HFFc6 (cell line): Measurements from ENCODE around the gene LRP10. TPM values are rescaled to one million over a fixed set of nuclear protein-coding genes. Genes with fewer than 3 reads are reported as not detected.

Experiments used
- DNase-seq: peaks from one replicate; pipeline ENCODE4 v3.0.0-alpha.2; 2018
- H3K27ac Mint-ChIP-seq: 2 replicates; pipeline ENCODE4 v1.8.0; 2020; ENCODE audit warnings: mild to moderate bottlenecking, mixed read lengths
- H3K27me3 Mint-ChIP-seq: 2 replicates; pipeline ENCODE4 v1.8.0; 2021; ENCODE audit warnings: mild to moderate bottlenecking, moderate library complexity, mixed read lengths; ENCODE audit not compliant: insufficient read depth
- H3K36me3 Mint-ChIP-seq: 2 replicates; pipeline ENCODE4 v1.8.0; 2021; ENCODE audit warnings: low read depth, mixed read lengths
- H3K4me1 Mint-ChIP-seq: 2 replicates; pipeline ENCODE4 v1.8.0; 2020; ENCODE audit warnings: low read depth, mixed read lengths
- H3K4me3 Mint-ChIP-seq: 2 replicates; pipeline ENCODE4 v1.8.0; 2020; ENCODE audit warnings: mild to moderate bottlenecking, moderate library complexity, mixed read lengths
- H3K9me3 Mint-ChIP-seq: 2 replicates; pipeline ENCODE4 v1.8.0; 2020; ENCODE audit warnings: mild to moderate bottlenecking, mixed read lengths
- CTCF ChIP-seq: fragments of 200-600 bp; sonication (generic); IDR thresholded peaks from 2 replicates; pipeline ENCODE4 v1.5.0; 2021; ENCODE audit warnings: antibody characterized with exemption, mild to moderate bottlenecking
- total RNA-seq, 6 experiments: library from RNA; stranded (reverse); fragmentation: NEBNext Ultra II Directional; extraction: Animal tissue kit (Norgen Biotek cat#: 25700); gene quantifications; 2 replicates in 1 of 6; 3 replicates in 5 of 6; pipeline ENCODE4 v1.2.3, GENCODE V29; 2021

Gene LRP10
- total RNA-seq, 6 experiments from 2014 or later, result 168 to 226 (median 186) TPM

GRCh38 chr14:22893706-22894105, 22.2 kb downstream of the LRP10 start:
- no peak for DNase-seq
- Mint-ChIP-seq H3K27ac (no peak overlapping the region), H3K4me3 (no peak overlapping the region), H3K36me3 (no peaks in the 10 kb centered on the region), H3K9me3 (no peaks in the 10 kb centered on the region), H3K27me3 (no peaks in the 10 kb centered on the region; the same call in 1 of the 2 replicates), H3K4me1 (peaks cover 26% of the 10 kb centered on the region)
- TF ChIP-seq CTCF, result no peak

- Mint-ChIP-seq H3K27me3 (no peaks in the 10 kb centered on the region), H3K4me1 (peaks cover 34% of the 10 kb centered on the region), H3K9me3 (no peaks in the 10 kb centered on the region), H3K27ac (no peak overlapping the region), H3K4me3 (no peak overlapping the region), H3K36me3 (no peaks in the 10 kb centered on the region)
- no peak for TF ChIP-seq CTCF
- DNase-seq, result no peak
Observed at GRCh38 chr14:22895402-22895801, 23.9 kb downstream of the LRP10 start.

GRCh38 chr14:22896356-22896755, 24.8 kb downstream of the LRP10 start:
- H3K4me3 Mint-ChIP-seq, result no peak overlapping the region
- H3K27ac Mint-ChIP-seq, result no peak overlapping the region
- H3K27me3 Mint-ChIP-seq, result no peaks in the 10 kb centered on the region
- H3K4me1 Mint-ChIP-seq, result peaks cover 35% of the 10 kb centered on the region
- no peak for DNase-seq
- no peak for TF ChIP-seq CTCF
- 0 out of 2 replicates have a peak, but pooled peaks cover 4% of the 10 kb centered on the region for H3K36me3 Mint-ChIP-seq
- no peaks in the 10 kb centered on the region for H3K9me3 Mint-ChIP-seq

- no peak for TF ChIP-seq CTCF
- peaks cover 35% of the 10 kb centered on the region for H3K4me1 Mint-ChIP-seq
- H3K36me3 Mint-ChIP-seq, result 0 out of 2 replicates have a peak, but pooled peaks cover 7% of the 10 kb centered on the region
- H3K4me3 Mint-ChIP-seq, result no peak overlapping the region
- no peaks in the 10 kb centered on the region for H3K27me3 Mint-ChIP-seq
- H3K27ac Mint-ChIP-seq, result no peak overlapping the region
- H3K9me3 Mint-ChIP-seq, result no peaks in the 10 kb centered on the region
- no peak for DNase-seq
Observed at GRCh38 chr14:22896760-22897159, 25.2 kb downstream of the LRP10 start.

GRCh38 chr14:22897357-22897756, 25.8 kb downstream of the LRP10 start:
- TF ChIP-seq CTCF, result no peak
- no peak overlapping the region for H3K4me3 Mint-ChIP-seq
- H3K4me1 Mint-ChIP-seq, result peaks cover 35% of the 10 kb centered on the region
- H3K9me3 Mint-ChIP-seq, result no peaks in the 10 kb centered on the region
- DNase-seq, result no peak
- no peaks in the 10 kb centered on the region for H3K27me3 Mint-ChIP-seq
- H3K27ac Mint-ChIP-seq, result peak overlapping the region; percentile 89
- H3K36me3 Mint-ChIP-seq, result 0 out of 2 replicates have a peak, but pooled peaks cover 7% of the 10 kb centered on the region
